Smooth muscle cell (in vitro differentiated cells): ENCODE data around the gene TMUB2. TPM values are rescaled to one million over a fixed set of nuclear protein-coding genes. Genes with fewer than 3 reads are reported as not detected.

Experiments
- DNase-seq: peaks from one replicate; lab custom pipeline; 2025; ENCODE audit not compliant: unreplicated experiment; lab: John Stamatoyannopoulos, UW
- H2AFZ ChIP-seq: fragments of 200-600 bp; sonication (generic); 2 replicates; pipeline ENCODE4 v1.6.0; 2016; ENCODE audit warnings: antibody characterized with exemption, low read depth, mild to moderate bottlenecking
- H3F3A ChIP-seq: fragments of 200-600 bp; sonication (generic); 2 replicates; pipeline ENCODE4 v1.6.0; 2017; ENCODE audit warnings: antibody characterized with exemption, low read depth
- H3K27ac ChIP-seq: fragments of 200-600 bp; sonication (generic); 2 replicates; pipeline ENCODE4 v1.5.1; 2016; ENCODE audit warnings: low read depth, mild to moderate bottlenecking
- H3K27me3 ChIP-seq: fragments of 200-600 bp; sonication (generic); 2 replicates; pipeline ENCODE4 v1.6.1; 2016; ENCODE audit warnings: low read depth, mild to moderate bottlenecking
- H3K36me3 ChIP-seq: fragments of 200-600 bp; sonication (generic); 2 replicates; pipeline ENCODE4 v1.5.1; 2016; ENCODE audit warnings: low read depth
- H3K4me1 ChIP-seq: fragments of 200-600 bp; sonication (generic); 2 replicates; pipeline ENCODE4 v1.5.1; 2016; ENCODE audit warnings: low read depth
- H3K4me2 ChIP-seq: fragments of 200-600 bp; sonication (generic); 2 replicates; pipeline ENCODE4 v1.6.0; 2016; ENCODE audit warnings: mild to moderate bottlenecking
- H3K4me3 ChIP-seq: fragments of 200-600 bp; sonication (generic); 2 replicates; pipeline ENCODE4 v1.5.1; 2016; ENCODE audit warnings: mild to moderate bottlenecking
- H3K79me2 ChIP-seq: fragments of 200-600 bp; sonication (generic); 2 replicates; pipeline ENCODE4 v1.6.0; 2016; ENCODE audit warnings: low read depth, mild to moderate bottlenecking
- H3K9ac ChIP-seq: fragments of 200-600 bp; sonication (generic); 2 replicates; pipeline ENCODE4 v1.6.0; 2016; ENCODE audit warnings: low read depth
- H3K9me3 ChIP-seq: fragments of 200-600 bp; sonication (generic); replicated peaks from 2 replicates; pipeline ENCODE4 v1.5.1; 2016; ENCODE audit warnings: low read depth
- H4K20me1 ChIP-seq: fragments of 200-600 bp; sonication (generic); 2 replicates; pipeline ENCODE4 v1.6.0; 2016; ENCODE audit warnings: low read depth
- CTCF ChIP-seq: fragments of 200-600 bp; sonication (generic); IDR thresholded peaks from 2 replicates; pipeline ENCODE4 v1.5.1; 2017; ENCODE audit warnings: borderline replicate concordance, mild to moderate bottlenecking, antibody characterized with exemption; ENCODE audit not compliant: insufficient read depth, poor library complexity, severe bottlenecking
- WGBS: methylation state at CpG from one replicate; pipeline ENCODE4 v1.1.7; 2016; ENCODE audit warnings: low lambda C conversion rate; 5-methylcytosine and 5-hydroxymethylcytosine counted together
- polyA plus RNA-seq: library from polyadenylated mRNA; unstranded; fragments of >200 nt; fragmentation: Nextera tagmentation; extraction: Ambion mirVana; gene quantifications from 2 replicates; pipeline ENCODE4 v1.2.1, GENCODE V29; 2016
- total RNA-seq: library from RNA; depleted of rRNA; stranded (reverse); fragments of >200 nt; gene quantifications from 2 replicates; pipeline ENCODE4 v1.2.3, GENCODE V29; 2014

Gene TMUB2
- total and polyA plus RNA-seq, 2 experiments from 2014 or later, result 26.4 to 39.2 TPM

- Histone ChIP-seq H3K9ac (peak overlapping the region; percentile 38), H3F3A (peaks cover 4% of the 10 kb centered on the region), H3K4me1 (no peaks in the 10 kb centered on the region), H3K4me2 (peak overlapping the region; percentile 96), H3K36me3 (no peaks in the 10 kb centered on the region), H4K20me1 (peaks cover 15% of the 10 kb centered on the region), H3K4me3 (peak overlapping the region; percentile 99), H3K79me2 (peaks cover 23% of the 10 kb centered on the region), H3K27ac (peak overlapping the region; percentile 55), H3K9me3 (no peaks in the 10 kb centered on the region), H3K27me3 (no peaks in the 10 kb centered on the region), H2AFZ (peak overlapping the region; percentile 68)
- TF ChIP-seq CTCF, result no peak
- DNase-seq, result peak; percentile 43
- WGBS, result under 1% methylated on average over 17 of the region's 17 CpGs
These were observed 35.0 kb downstream of the TMUB2 start for GRCh38 chr17:44221862-44222111.

DNA sequence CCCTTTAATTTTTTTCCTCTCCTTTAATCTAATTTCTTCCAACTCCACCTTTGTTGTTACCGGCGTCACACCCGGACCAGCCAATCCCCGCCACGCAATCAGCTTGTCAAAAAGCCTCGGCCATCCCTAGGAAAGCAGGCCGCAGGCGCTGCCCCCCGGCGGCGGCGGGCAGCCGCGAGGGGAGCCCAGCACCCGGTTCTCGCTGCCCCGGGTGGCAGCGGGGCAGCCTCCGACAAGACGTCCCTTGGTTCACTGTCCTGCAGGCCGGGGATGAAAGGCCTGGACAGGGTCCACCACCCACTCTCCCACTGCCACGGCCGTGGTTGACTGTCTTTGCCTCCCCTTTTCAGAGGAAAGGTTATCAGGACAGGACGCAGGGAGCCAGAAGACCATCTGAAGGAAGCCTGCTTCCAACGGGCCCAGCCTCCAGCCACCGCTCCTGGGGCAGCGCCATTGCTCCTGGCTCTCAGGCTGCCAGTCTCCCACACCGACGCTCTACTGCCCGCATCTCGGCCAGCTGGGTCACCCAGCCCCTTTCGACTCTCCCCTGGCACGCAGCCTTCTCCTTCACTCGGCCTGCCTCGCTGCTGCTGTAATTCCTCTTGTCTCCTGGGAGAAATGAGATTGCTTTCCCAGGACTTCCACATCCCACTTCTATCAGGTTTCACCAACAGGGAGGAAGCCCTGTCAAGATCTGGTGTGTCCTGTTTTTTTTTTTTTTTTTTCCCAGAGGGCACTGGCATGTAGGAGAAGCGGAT is 35.5 kb downstream of the TMUB2 start:
- Histone ChIP-seq H3K4me3 (peak overlapping the region; percentile 99), H3F3A (peaks cover 4% of the 10 kb centered on the region), H3K9me3 (no peaks in the 10 kb centered on the region), H3K27ac (peak overlapping the region; percentile 55), H2AFZ (no peak overlapping the region), H3K27me3 (no peaks in the 10 kb centered on the region), H3K4me1 (no peaks in the 10 kb centered on the region), H3K4me2 (peak overlapping the region; percentile 96), H3K79me2 (peaks cover 18% of the 10 kb centered on the region), H3K36me3 (no peaks in the 10 kb centered on the region), H3K9ac (no peak overlapping the region), H4K20me1 (peaks cover 10% of the 10 kb centered on the region)
- peak; percentile 54 for DNase-seq
- TF ChIP-seq CTCF, result no peak
- 2% methylated on average over 36 of the region's 36 CpGs for WGBS

DNA sequence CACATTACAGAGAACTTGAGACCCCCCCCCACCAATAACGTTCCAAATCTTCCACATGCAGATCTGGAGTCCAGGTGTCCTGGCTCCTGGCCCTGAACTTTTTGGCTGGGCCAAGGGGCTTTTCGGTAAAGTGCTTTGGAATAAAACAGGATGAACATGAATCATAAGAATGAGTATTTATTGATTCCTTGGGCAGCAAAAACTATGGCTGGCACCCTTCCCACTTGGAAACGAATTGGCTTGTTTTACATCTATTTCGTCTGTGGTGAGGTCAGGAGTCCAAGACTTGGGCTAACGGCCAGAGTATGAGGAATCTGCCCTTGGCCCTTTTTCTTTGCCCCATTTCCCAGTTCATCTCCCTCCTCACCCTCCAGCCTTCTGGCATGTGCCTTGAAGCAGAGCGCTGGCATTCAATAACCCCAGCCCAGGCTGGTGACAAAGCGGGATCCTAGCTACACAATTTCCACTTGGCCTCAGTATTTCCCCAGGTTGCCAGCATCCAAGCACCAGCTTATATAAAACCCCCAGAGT is 36.8 kb downstream of the TMUB2 start:
- 92% methylated on average over 7 of the region's 7 CpGs for WGBS

More for the DNA sequence above, 36.8 kb downstream of the TMUB2 start:
- H3K9ac ChIP-seq, result no peak overlapping the region
- no peak for TF ChIP-seq CTCF
- no peak overlapping the region for H3K27ac ChIP-seq
- no peaks in the 10 kb centered on the region for H3K27me3 ChIP-seq
- H3K9me3 ChIP-seq, result no peaks in the 10 kb centered on the region
- peaks cover 4% of the 10 kb centered on the region for H3F3A ChIP-seq
- H4K20me1 ChIP-seq, result no peaks in the 10 kb centered on the region
- no peak for DNase-seq
- H3K4me1 ChIP-seq, result no peaks in the 10 kb centered on the region
- H3K79me2 ChIP-seq, result peaks cover 8% of the 10 kb centered on the region
- no peak overlapping the region for H3K4me3 ChIP-seq
- no peak overlapping the region for H3K4me2 ChIP-seq
- H2AFZ ChIP-seq, result no peak overlapping the region
- H3K36me3 ChIP-seq, result no peaks in the 10 kb centered on the region
